ENCODE measurements around the gene PDZK1IP1.

The PDZK1IP1 gene

DNA sequence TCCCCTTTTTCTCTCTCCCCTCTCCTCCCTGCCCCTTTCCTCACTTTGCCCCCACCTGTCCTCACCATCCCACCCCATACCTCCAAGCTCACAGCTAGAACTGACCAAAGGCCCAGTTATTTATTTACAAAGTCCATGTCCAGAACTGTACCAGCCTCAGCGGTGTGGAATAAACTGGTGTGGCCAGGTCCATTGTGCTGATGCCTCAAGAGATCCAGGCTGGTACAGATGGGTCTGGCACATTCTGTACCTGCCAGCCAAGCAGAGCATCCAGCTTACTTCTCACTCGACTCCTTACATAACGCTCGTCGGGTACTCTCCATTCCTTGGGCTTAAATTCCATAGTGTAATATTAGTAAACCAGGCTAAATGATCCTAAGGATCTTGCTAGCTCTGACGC lies 11.8 kb downstream of the PDZK1IP1 start:
- H3K9me3 ChIP-seq = peaks cover 0 to 3% (median 0%) of the 10 kb centered on the region in 3 donors
- no peak overlapping the region for H3K4me3 ChIP-seq
- no peaks in the 10 kb centered on the region for H3K36me3 ChIP-seq
- H3K4me1 ChIP-seq = peaks cover 0 to 22% (median 13%) of the 10 kb centered on the region in 4 donors
- DNase-seq = no peak
- H3K27me3 ChIP-seq = peaks cover 0 to 18% of the 10 kb centered on the region in 2 donors
- intact Hi-C loops (cut with DNase I; ENCODE audit: low total_unique reads) = loop anchor here (2.0 kb wide), 1 partner anchor 85 kb away; no protein-coding TSS in a partner anchor
- no peak overlapping the region for H3K27ac ChIP-seq
- TF ChIP-seq CTCF (IDR thresholded peaks at IDR 0.05) = no peak

GRCh38 chr1:47175227-47175934 lies 14.5 kb downstream of the PDZK1IP1 start:
- H3K9me3 ChIP-seq = peaks cover 0 to 5% (median 0%) of the 10 kb centered on the region in 3 donors
- peak; percentile 52 to 71 for DNase-seq
- peak; percentile 90 to 95 for TF ChIP-seq CTCF (IDR thresholded peaks at IDR 0.05)
- H3K36me3 ChIP-seq = no peaks in the 10 kb centered on the region
- no peak overlapping the region for H3K4me3 ChIP-seq
- no peaks in the 10 kb centered on the region for H3K27me3 ChIP-seq
- no peak overlapping the region for H3K27ac ChIP-seq
- H3K4me1 ChIP-seq = peaks cover 0 to 20% (median 10%) of the 10 kb centered on the region in 4 donors
- intact Hi-C loops (cut with DNase I; ENCODE audit: low total_unique reads) = no loop called here

GRCh38 chr1:47174656-47175020 lies 15.2 kb downstream of the PDZK1IP1 start:
- no peak overlapping the region for H3K27ac ChIP-seq
- H3K27me3 ChIP-seq = no peaks in the 10 kb centered on the region
- H3K9me3 ChIP-seq = peaks cover 0 to 5% (median 0%) of the 10 kb centered on the region in 3 donors
- H3K4me3 ChIP-seq = no peak overlapping the region
- H3K36me3 ChIP-seq = no peaks in the 10 kb centered on the region
- intact Hi-C loops (cut with DNase I; ENCODE audit: low total_unique reads) = no loop called here
- peaks cover 0 to 13% (median 4%) of the 10 kb centered on the region in 4 donors for H3K4me1 ChIP-seq
- TF ChIP-seq CTCF (IDR thresholded peaks at IDR 0.05) = no peak
- DNase-seq = no peak

- H3K36me3 ChIP-seq = no peaks in the 10 kb centered on the region
- intact Hi-C loops (cut with DNase I; ENCODE audit: low total_unique reads) = no loop called here
- DNase-seq = no peak
- no peak overlapping the region for H3K4me3 ChIP-seq
- peaks cover 0 to 5% (median 0%) of the 10 kb centered on the region in 3 donors for H3K9me3 ChIP-seq
- H3K4me1 ChIP-seq = peaks cover 0 to 3% (median 0%) of the 10 kb centered on the region in 4 donors
- H3K27me3 ChIP-seq = no peaks in the 10 kb centered on the region
- no peak overlapping the region for H3K27ac ChIP-seq
- no peak for TF ChIP-seq CTCF (IDR thresholded peaks at IDR 0.05)
These were observed 17.1 kb downstream of the PDZK1IP1 start for GRCh38 chr1:47172782-47173181.

DNA sequence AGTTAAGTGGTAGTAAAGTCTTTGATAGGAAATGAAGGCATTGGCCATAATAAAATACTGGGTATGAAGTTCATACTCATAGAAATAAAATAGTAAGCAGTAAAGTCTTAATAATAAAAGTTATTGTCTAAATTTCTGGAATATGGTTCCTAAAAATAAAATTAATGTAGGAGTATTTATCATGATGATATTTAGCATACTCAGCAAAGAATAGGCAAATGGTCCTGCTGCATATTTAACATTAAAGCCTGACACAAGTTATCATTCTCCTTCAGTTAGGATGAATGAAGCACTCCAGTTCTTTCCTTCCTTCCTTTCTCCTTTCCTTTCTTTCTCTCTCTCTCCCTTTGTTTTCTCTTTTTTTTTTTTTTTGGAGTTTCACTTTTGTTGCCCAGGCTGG lies 25.3 kb downstream of the PDZK1IP1 start:
- no peaks in the 10 kb centered on the region for H3K4me1 ChIP-seq
- no peaks in the 10 kb centered on the region for H3K27me3 ChIP-seq
- H3K27ac ChIP-seq = no peak overlapping the region
- no peaks in the 10 kb centered on the region for H3K9me3 ChIP-seq
- no peak overlapping the region for H3K4me3 ChIP-seq
- intact Hi-C loops (cut with DNase I; ENCODE audit: low total_unique reads) = no loop called here
- no peak for DNase-seq
- no peak for TF ChIP-seq CTCF (IDR thresholded peaks at IDR 0.05)
- H3K36me3 ChIP-seq = no peaks in the 10 kb centered on the region
